HEK293T (cell line): ENCODE data around the gene PPP1R3C.

Experiments
- CTCF ChIA-PET: fragments of 350-600 bp; formaldehyde crosslinking; extraction: SDS; loops from one replicate; lab custom pipeline; 2021; ENCODE audit warnings: antibody characterized with exemption, inconsistent platforms; lab: Yijun Ruan, JAX
- POLR2A ChIA-PET: fragments of 350-600 bp; formaldehyde crosslinking; extraction: SDS; loops from one replicate; lab custom pipeline; 2020; ENCODE audit warnings: antibody characterized with exemption, inconsistent platforms; lab: Yijun Ruan, JAX
- DNase-seq: peaks from one replicate; pipeline ENCODE4 v3.0.0; 2012; ENCODE audit warnings: mixed read lengths; ENCODE audit errors: extremely low spot score
- ARNT ChIP-seq: fragments of 450-650 bp; IDR thresholded peaks from 2 replicates; pipeline ENCODE4 v1.6.1; 2017; ENCODE audit warnings: mild to moderate bottlenecking
- BHLHE40 ChIP-seq: fragments of 450-650 bp; IDR thresholded peaks from 2 replicates; pipeline ENCODE4 v1.6.1; 2016; ENCODE audit warnings: mild to moderate bottlenecking, moderate library complexity, borderline replicate concordance
- CTBP1 ChIP-seq: fragments of 450-650 bp; IDR thresholded peaks from 2 replicates; pipeline ENCODE4 v1.6.1; 2016; ENCODE audit warnings: borderline replicate concordance
- ELF4 ChIP-seq: fragments of 450-650 bp; IDR thresholded peaks from 2 replicates; pipeline ENCODE4 v1.6.1; 2017; ENCODE audit warnings: antibody characterized with exemption
- FOXA1 ChIP-seq: fragments of 450-650 bp; IDR thresholded peaks from 2 replicates; pipeline ENCODE4 v1.6.1; 2016; ENCODE audit warnings: mild to moderate bottlenecking
- FOXK2 ChIP-seq: fragments of 450-650 bp; IDR thresholded peaks from 2 replicates; pipeline ENCODE4 v1.6.1; 2016; ENCODE audit warnings: mild to moderate bottlenecking
- FOXM1 ChIP-seq: fragments of 450-650 bp; IDR thresholded peaks from 2 replicates; pipeline ENCODE4 v1.6.1; 2017; ENCODE audit warnings: mild to moderate bottlenecking, borderline replicate concordance
- HDGF ChIP-seq: fragments of 450-650 bp; IDR thresholded peaks from 2 replicates; pipeline ENCODE4 v1.6.1; 2017; ENCODE audit warnings: antibody characterized with exemption, borderline replicate concordance
- L3MBTL2 ChIP-seq: fragments of 450-650 bp; conservative IDR thresholded peaks from 2 replicates; pipeline ENCODE4 v1.6.1; 2016; ENCODE audit warnings: mild to moderate bottlenecking
- LEF1 ChIP-seq: fragments of 450-650 bp; IDR thresholded peaks from 2 replicates; pipeline ENCODE4 v1.6.1; 2017; ENCODE audit warnings: mild to moderate bottlenecking, borderline replicate concordance
- NFRKB ChIP-seq: fragments of 450-650 bp; IDR thresholded peaks from 2 replicates; pipeline ENCODE4 v1.6.1; 2016; ENCODE audit warnings: mild to moderate bottlenecking, moderate library complexity
- SP1 ChIP-seq: fragments of 450-650 bp; IDR thresholded peaks from 2 replicates; pipeline ENCODE4 v1.6.1; 2017
- SUZ12 ChIP-seq: fragments of 450-650 bp; IDR thresholded peaks from 2 replicates; pipeline ENCODE4 v1.6.1; 2016; ENCODE audit warnings: mild to moderate bottlenecking
- TARDBP ChIP-seq: fragments of 450-650 bp; IDR thresholded peaks from 2 replicates; pipeline ENCODE4 v1.6.1; 2016
- ZNF384 ChIP-seq: fragments of 450-650 bp; IDR thresholded peaks from 2 replicates; pipeline ENCODE4 v1.6.1; 2016
- TF ChIP-seq, protein P1 (sequence below): fragments of 450-650 bp; IDR thresholded peaks from 2 replicates; pipeline ENCODE4 v1.6.1; 2016

Gene PPP1R3C

DNA sequence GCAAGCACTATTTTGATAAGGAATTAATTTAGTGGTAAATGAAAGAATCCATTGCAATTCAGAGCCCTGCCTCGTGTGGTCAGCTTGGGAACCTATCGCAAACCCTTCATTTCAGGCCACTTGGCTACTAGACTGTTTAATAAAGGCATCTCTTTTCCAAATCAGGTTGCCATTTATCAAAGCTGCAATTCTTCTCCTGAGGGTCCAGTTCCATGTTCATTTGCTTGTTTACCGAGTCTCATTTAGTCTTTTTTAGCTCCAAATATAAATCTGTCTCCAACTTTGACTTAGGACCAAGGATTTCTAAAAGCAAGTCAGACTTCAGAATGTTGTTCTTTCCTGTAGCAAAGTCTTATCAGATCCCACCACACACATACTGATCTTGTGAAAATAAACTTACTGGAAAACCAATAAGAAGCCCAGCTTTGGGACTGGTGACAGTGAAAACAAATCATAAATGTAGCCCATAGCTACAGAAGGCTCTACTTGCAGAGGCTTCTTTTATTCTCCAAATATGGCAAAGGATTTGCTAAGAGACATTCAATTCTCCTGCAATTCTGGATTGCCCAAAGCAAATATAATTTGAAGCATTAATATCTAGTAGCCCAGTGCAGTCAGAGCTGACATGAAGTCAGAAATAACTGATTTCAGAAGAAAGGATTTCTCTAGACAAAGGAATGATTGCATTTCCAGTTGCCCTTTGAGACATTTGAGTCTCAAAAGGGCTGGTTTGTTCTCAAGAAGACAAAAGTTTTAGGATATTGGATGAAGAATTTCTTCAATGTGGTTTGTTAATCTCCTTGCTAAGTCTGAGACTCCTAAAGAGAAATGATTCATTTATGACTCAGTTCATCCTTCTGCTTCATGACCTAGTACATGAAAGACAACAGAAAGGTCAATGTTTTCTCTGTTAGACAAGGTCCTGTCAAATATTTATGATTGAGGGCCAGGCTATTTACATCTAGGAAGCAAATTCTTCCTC lies 28.0 kb downstream of the PPP1R3C start:
- DNase-seq: no peak
- CTCF ChIA-PET: interaction anchor here (0.6 to 1.1 kb wide), 2 partner anchors 9 to 141 kb away, joined by 5 read pairs; no protein-coding TSS in a partner anchor
- POLR2A ChIA-PET: no interaction called here
- TF ChIP-seq TARDBP (no peak), LEF1 (no peak), FOXK2 (no peak), L3MBTL2 (no peak), SUZ12 (no peak), ARNT (no peak), NFRKB (no peak), HDGF (no peak), FOXM1 (no peak), SP1 (no peak), ELF4 (no peak)
- TF ChIP-seq, protein P1, sequence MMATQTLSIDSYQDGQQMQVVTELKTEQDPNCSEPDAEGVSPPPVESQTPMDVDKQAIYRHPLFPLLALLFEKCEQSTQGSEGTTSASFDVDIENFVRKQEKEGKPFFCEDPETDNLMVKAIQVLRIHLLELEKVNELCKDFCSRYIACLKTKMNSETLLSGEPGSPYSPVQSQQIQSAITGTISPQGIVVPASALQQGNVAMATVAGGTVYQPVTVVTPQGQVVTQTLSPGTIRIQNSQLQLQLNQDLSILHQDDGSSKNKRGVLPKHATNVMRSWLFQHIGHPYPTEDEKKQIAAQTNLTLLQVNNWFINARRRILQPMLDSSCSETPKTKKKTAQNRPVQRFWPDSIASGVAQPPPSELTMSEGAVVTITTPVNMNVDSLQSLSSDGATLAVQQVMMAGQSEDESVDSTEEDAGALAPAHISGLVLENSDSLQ: no peak

DNA sequence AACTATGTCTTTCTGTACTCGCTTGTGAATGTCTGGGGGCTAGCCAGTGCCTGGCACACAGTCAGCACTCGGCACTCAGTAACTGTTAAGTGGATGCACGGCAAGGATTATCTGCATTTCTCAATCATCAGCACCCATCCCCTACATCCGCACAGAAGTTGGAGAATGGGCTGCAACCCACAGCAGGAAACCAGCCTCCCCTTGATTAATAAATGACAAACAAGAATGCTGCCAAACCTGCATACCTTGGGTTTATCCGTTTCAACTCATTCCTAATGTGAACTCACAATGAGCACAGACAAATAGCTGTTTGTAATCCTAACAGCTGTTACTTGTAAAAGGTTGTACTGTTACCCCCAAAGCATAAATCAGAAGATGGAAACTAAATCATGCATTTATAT lies 28.9 kb downstream of the PPP1R3C start:
- no peak for TF ChIP-seq TARDBP
- no peak for TF ChIP-seq LEF1
- no peak for TF ChIP-seq ELF4
- TF ChIP-seq L3MBTL2: no peak
- no peak for TF ChIP-seq NFRKB
- TF ChIP-seq FOXK2: no peak
- TF ChIP-seq, protein P1: no peak
- TF ChIP-seq HDGF: no peak
- no peak for TF ChIP-seq BHLHE40
- POLR2A ChIA-PET: no interaction called here
- DNase-seq: no peak
- CTCF ChIA-PET: interaction anchor here (0.6 to 1.1 kb wide), 2 partner anchors 10 to 142 kb away, joined by 5 read pairs; no protein-coding TSS in a partner anchor

DNA sequence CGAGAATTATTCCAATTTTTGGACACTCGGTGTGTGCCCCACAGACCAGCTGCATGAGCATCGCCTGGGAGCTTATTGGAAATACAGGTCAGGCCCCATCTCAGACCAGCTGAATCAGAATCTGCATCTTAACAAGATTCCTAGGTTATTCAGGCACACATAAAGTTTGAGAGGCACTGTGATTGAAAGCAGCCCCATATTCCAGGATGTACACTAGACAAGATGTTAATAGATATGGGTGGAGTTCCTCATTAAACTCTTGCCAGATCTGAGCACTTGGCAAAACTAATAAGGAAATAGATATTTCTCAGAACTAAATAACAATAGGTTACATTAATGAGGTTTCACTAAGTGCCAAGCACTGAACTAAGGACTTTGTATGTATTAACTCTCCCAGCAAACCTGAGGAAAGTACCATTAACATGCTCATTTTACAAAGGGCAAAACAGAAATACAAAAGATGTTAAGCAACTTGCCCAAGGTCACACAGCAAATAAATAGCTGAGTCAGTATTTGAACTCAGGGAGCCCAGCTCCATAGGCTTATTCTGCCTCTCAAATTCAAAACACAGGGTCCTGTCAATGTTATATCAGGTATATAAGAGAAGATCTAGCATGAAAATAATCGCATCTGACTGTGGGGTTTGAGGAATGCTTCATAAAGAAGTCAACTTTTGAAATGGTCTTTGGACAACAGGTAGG lies 29.9 kb downstream of the PPP1R3C start:
- CTCF ChIA-PET: no interaction called here
- no peak for DNase-seq
- no peak for TF ChIP-seq FOXK2
- no peak for TF ChIP-seq L3MBTL2
- no peak for TF ChIP-seq ARNT
- no peak for TF ChIP-seq FOXM1
- TF ChIP-seq NFRKB: no peak
- POLR2A ChIA-PET: no interaction called here

DNA sequence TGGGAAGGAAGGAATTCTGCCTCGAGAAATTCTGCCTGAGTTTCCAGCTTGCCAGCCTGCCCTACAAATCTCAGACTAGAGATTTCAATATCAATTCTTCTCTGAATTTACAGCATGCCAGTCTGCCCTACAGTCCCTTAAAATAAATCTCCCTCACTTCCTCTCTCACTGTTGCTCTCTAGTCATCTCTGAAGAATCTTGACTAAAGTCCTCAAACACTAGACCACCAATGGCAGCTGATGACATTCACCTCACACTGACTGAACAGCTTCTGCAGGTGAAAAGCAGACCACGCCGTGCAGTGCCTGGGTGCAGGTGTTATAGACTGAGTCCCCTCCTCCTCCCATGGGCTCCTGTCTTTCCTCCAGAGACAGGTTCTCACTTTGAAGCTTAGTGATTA lies 30.4 kb downstream of the PPP1R3C start:
- POLR2A ChIA-PET: no interaction called here
- DNase-seq: no peak
- no peak for TF ChIP-seq ARNT
- TF ChIP-seq CTBP1: no peak
- no peak for TF ChIP-seq FOXM1
- no peak for TF ChIP-seq SUZ12
- TF ChIP-seq FOXK2: no peak
- no peak for TF ChIP-seq HDGF
- TF ChIP-seq ZNF384: no peak
- CTCF ChIA-PET: no interaction called here

DNA sequence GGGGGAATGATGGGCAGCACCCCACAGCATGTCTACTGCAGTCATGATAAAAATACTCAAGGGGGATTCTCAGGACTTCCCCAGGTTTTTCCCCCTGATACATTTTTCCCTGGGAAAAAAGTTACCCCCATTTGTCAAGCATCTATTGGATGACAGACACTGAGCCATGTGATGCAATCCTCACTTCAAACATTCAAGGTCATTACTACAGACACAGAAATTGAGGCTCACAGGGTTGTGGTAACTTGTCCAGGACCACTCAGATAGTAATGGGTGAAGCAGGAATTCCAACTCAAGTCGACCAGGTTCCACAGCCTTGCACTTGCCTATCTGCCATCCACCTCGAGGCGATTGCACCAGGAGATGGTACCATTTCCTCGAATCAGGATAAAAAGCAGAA lies 31.7 kb downstream of the PPP1R3C start:
- CTCF ChIA-PET: no interaction called here
- POLR2A ChIA-PET: no interaction called here
- no peak for DNase-seq
- TF ChIP-seq SUZ12 (no peak), FOXK2 (no peak), BHLHE40 (no peak), TARDBP (no peak), FOXM1 (no peak), NFRKB (no peak), SP1 (no peak), ELF4 (no peak), L3MBTL2 (no peak), HDGF (no peak), LEF1 (no peak), FOXA1 (no peak)
- TF ChIP-seq, protein P1: no peak
